Adrenal gland (tissue), 12 donors: Measurements from ENCODE around the gene DHRS13. TPM values are rescaled to one million over a fixed set of nuclear protein-coding genes. Genes with fewer than 3 reads are reported as not detected.
A peak's percentile ranks its signal among the peaks of the same experiment; 100 is the strongest.

Experiments used
- DNase-seq, 7 donors: peaks; one replicate each; pipeline ENCODE4 v3.0.0-alpha.2; 2019 to 2020
- H3K27ac ChIP-seq, 5 donors: fragments of 200-600 bp; sonication (generic) in 4 of 5; 1 replicate in 3 of 5; 2 replicates in 2 of 5; pipeline versions ENCODE4 v1.5.1 to v1.8.0; 2016 to 2020; ENCODE audit warnings: mild to moderate bottlenecking in 1 of 5
- H3K27me3 ChIP-seq: fragments of 200-600 bp; 2 replicates; pipeline ENCODE4 v1.8.0; 2021
- H3K36me3 ChIP-seq, 2 donors: fragments of 200-600 bp; replicated peaks in 1 of 2; 1 replicate in 1 of 2; 2 replicates in 1 of 2; pipeline versions ENCODE4 v1.5.1 to v1.8.0; 2018 to 2022
- H3K4me1 ChIP-seq, 2 donors: fragments of 200-600 bp; replicated peaks in 1 of 2; 1 replicate in 1 of 2; 2 replicates in 1 of 2; pipeline versions ENCODE4 v1.5.1 to v1.8.0; 2018 to 2021
- H3K4me3 ChIP-seq, 4 donors: fragments of 200-600 bp; sonication (generic) in 3 of 4; one replicate each; pipeline ENCODE4 v1.5.1; 2016 to 2018
- H3K9me3 ChIP-seq, 3 donors: fragments of 200-600 bp; sonication (generic) in 1 of 3; replicated peaks in 1 of 3; 1 replicate in 2 of 3; 2 replicates in 1 of 3; pipeline versions ENCODE4 v1.5.1 to v1.8.0; 2016 to 2021
- POLR2A ChIP-seq, 2 donors: fragments of 450-650 bp; IDR thresholded peaks; one replicate each; pipeline ENCODE4 v1.6.1; 2017; ENCODE audit warnings: antibody characterized with exemption in 2 of 2, mild to moderate bottlenecking in 2 of 2, moderate library complexity in 1 of 2
- WGBS, 4 donors: extraction: QIAGEN DNeasy Blood & Tissue Kit in 2 of 4; methylation state at CpG; one replicate each; pipeline versions ENCODE4 v1.1.5 to v1.1.7; 2013 to 2017; 5-methylcytosine and 5-hydroxymethylcytosine counted together
- intact Hi-C, 2 donors: fragments of 100-400 bp; cut with DNase I; formaldehyde crosslinking; loops; one replicate each; pipeline versions ENCODE4 v1.14.1 to v1.15.0; 2022 to 2023
- polyA plus RNA-seq, 3 donors: library from polyadenylated mRNA; stranded (reverse); fragments of 200-250 nt in 2 of 3; fragments of 350-450 nt in 1 of 3; fragmentation: Illumina TruSeq in 1 of 3; extraction: RNeasy Lipid Tissue Mini Kit (QIAGEN cat#74804) in 1 of 3; gene quantifications; one replicate each; pipeline ENCODE4 v1.2.3, GENCODE V29; 2013 to 2014
- total RNA-seq, 9 donors: library from RNA; depleted of rRNA in 4 of 9; stranded (reverse); fragments of >200 nt in 4 of 9; fragments of 120-200 nt in 1 of 9; fragmentation: NEBNext Ultra II Directional in 1 of 9; extraction: Animal tissue kit (Norgen Biotek cat#: 25700) in 1 of 9; gene quantifications; one replicate each; pipeline versions ENCODE4 v1.1.0 to v1.2.4, GENCODE V29; 2013 to 2023
- TF ChIP-seq, protein P1 (sequence below), 6 experiments: fragments of 450-650 bp in 4 of 6; fragments of 200-600 bp in 2 of 6; sonication (generic) in 1 of 6; IDR thresholded peaks; 1 replicate in 5 of 6; 2 replicates in 1 of 6; pipeline versions ENCODE4 v1.5.1 to v1.8.0; 2016 to 2021; ENCODE audit warnings: antibody characterized with exemption in 6 of 6, mild to moderate bottlenecking in 2 of 6, moderate library complexity in 1 of 6
- donor health status: healthy with polysubstance abuse.
- donor health status: Bipolar disorder and iron deficiency.
- donor health status: DM: yes; HTN: yes; CAD: no.
- donor health status: DM: no; HTN: no; CAD: no.
- donor health status: DM: no; HTN: no; CAD: no.
- donor health status: DM: yes; HTN: yes; CAD: no.

Gene DHRS13
- total and polyA plus RNA-seq, 12 donors, result 4.4 to 23.5 (median 14.7) TPM

DNA sequence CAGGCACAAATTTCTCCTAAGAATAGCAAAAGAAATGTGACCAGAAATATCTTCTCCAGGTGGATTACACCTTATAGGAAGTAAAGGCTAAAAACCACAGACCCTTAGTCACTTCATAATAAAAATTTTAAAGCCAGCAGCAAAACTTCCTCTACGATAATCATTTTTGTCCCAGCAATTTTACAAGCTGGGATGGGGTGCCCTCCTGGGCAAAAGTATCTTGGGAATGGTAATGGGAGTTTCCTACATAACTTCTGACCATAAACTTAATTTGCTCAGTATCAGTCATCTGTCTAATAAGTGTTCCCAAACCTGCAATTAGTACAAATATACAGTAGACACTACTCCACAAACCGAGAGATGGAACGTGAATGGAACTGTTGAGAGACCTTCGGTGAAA lies 45.5 kb upstream of the DHRS13 start:
- Histone ChIP-seq H3K36me3 (peaks cover 0 to 8% of the 10 kb centered on the region in 2 donors), H3K27ac (peak overlapping the region in 3 of 5 donors; percentile 93 to 98 (median 93)), H3K4me3 (peak overlapping the region in 1 of 4 donors; percentile 80), H3K27me3 (no peaks in the 10 kb centered on the region), H3K9me3 (no peaks in the 10 kb centered on the region), H3K4me1 (peaks cover 10 to 50% of the 10 kb centered on the region in 2 donors)
- WGBS, 4 donors, result 16 to 25% (median 21%) methylated on average over 4 of the region's 4 CpGs
- TF ChIP-seq, protein P1, sequence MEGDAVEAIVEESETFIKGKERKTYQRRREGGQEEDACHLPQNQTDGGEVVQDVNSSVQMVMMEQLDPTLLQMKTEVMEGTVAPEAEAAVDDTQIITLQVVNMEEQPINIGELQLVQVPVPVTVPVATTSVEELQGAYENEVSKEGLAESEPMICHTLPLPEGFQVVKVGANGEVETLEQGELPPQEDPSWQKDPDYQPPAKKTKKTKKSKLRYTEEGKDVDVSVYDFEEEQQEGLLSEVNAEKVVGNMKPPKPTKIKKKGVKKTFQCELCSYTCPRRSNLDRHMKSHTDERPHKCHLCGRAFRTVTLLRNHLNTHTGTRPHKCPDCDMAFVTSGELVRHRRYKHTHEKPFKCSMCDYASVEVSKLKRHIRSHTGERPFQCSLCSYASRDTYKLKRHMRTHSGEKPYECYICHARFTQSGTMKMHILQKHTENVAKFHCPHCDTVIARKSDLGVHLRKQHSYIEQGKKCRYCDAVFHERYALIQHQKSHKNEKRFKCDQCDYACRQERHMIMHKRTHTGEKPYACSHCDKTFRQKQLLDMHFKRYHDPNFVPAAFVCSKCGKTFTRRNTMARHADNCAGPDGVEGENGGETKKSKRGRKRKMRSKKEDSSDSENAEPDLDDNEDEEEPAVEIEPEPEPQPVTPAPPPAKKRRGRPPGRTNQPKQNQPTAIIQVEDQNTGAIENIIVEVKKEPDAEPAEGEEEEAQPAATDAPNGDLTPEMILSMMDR (IDR thresholded peaks at IDR 0.05), result no peak
- no peak for TF ChIP-seq POLR2A (IDR thresholded peaks at IDR 0.05)
- intact Hi-C loops, result no loop called here
- no peak for DNase-seq

DNA sequence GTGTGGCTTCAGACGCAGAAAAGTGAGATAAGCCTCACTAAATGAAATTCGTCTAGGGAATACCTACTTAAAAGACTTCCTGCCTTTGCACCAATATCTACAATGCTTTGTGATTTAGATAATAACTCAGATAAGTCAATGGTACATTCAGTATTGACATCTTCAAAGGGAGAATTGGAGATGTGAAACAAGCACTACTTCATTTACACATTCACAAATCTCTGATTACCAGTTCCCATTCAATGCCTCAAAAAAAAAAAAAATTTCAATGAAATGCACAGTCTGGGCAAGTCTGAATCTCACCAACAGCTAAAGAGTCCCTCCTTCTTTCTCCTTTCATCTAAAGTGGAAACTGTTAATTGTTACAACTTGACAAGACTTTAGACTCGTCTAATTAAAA lies 44.8 kb upstream of the DHRS13 start:
- DNase-seq, result no peak
- Histone ChIP-seq H3K9me3 (no peaks in the 10 kb centered on the region), H3K27me3 (no peaks in the 10 kb centered on the region), H3K36me3 (peaks cover 0 to 13% of the 10 kb centered on the region in 2 donors), H3K27ac (no peak overlapping the region), H3K4me3 (no peak overlapping the region), H3K4me1 (peaks cover 10 to 46% of the 10 kb centered on the region in 2 donors)
- WGBS, 4 donors, result 38 to 53% (median 49%) methylated on average over 3 of the region's 3 CpGs
- intact Hi-C loops, result no loop called here
- TF ChIP-seq, protein P1 (IDR thresholded peaks at IDR 0.05), result no peak
- TF ChIP-seq POLR2A (IDR thresholded peaks at IDR 0.05), result no peak

DNA sequence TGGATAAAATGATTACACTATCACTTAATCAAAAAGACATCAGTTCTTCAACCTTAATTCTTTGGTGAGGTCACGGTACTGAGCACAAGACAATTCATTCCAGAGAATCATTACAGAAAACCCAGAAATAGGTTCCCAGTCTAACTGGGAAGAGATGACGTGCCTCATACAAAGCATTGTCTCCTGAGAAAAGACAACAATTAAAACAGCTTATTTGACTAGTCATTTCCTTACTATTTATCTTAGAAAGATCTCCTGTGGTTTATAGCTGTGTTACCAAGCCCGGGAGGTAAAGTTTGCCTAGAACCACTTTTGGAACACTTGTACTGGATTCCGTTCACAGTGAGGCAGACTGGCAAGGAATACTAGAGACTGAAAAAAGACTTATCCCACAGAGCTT lies 43.4 kb upstream of the DHRS13 start:
- peak overlapping the region in 2 of 5 donors; percentile 20 to 43 for H3K27ac ChIP-seq
- H3K9me3 ChIP-seq, result no peaks in the 10 kb centered on the region
- WGBS, 4 donors, result 74 to 83% (median 79%) methylated on average over 4 of the region's 4 CpGs
- DNase-seq, result no peak
- intact Hi-C loops, result no loop called here
- no peaks in the 10 kb centered on the region for H3K27me3 ChIP-seq
- H3K4me1 ChIP-seq, result peaks cover 15 to 52% of the 10 kb centered on the region in 2 donors
- no peak overlapping the region for H3K4me3 ChIP-seq
- H3K36me3 ChIP-seq, result peaks cover 0 to 13% of the 10 kb centered on the region in 2 donors
- TF ChIP-seq, protein P1 (IDR thresholded peaks at IDR 0.05), result no peak
- no peak for TF ChIP-seq POLR2A (IDR thresholded peaks at IDR 0.05)

DNA sequence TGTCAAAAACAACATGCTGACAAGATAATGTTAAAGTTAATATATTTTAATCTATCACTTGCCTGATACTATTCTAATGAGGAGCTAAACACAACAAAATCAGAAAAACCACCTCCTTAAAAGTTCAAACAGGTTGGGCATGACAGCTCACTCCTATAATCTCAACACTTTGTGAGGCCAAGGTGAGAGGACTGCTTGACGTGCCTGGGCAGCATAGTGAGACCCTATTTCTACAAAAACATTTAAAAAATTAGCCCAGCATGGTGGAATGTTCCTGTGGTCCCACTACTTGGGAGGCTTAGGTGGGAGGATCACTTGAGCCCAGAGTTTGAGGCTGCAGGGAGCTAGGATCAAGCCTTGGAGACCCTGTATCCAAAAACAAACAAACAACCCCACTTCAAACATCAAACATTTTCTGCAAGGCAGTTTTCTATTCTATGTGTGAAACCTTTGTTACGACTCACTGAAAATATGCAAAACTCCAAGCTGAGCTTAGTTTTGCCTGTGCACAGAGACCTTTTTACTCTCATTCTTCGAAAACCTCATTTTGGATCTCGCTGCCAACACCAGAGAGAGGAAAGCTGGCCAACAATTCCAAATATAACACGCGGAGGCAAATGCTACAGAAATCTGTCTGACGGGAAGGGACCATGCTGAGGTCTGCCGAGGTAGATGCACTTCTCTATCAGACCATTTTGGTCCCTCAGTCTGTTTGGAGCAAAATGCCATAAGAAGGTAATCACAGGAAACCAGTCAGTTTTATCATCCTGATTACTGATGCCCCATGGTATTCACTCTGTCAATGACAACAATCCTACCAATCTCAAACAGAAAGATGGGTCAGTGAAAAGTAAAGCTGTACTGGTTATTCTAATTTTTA lies 42.2 kb upstream of the DHRS13 start:
- intact Hi-C loops, result no loop called here
- TF ChIP-seq, protein P1 (IDR thresholded peaks at IDR 0.05), result no peak
- TF ChIP-seq POLR2A (IDR thresholded peaks at IDR 0.05), result no peak
- Histone ChIP-seq H3K36me3 (peaks cover 0 to 13% of the 10 kb centered on the region in 2 donors), H3K27ac (peak overlapping the region in 2 of 5 donors; percentile 4 to 20), H3K4me1 (peaks cover 23 to 62% of the 10 kb centered on the region in 2 donors), H3K27me3 (no peaks in the 10 kb centered on the region), H3K9me3 (no peaks in the 10 kb centered on the region), H3K4me3 (no peak overlapping the region)
- peak in 1 of 7 donors; percentile 41 for DNase-seq
- WGBS, 4 donors, result 54 to 69% (median 58%) methylated on average over 8 of the region's 8 CpGs
